ACHN (cell line): ENCODE measurements around the gene PCGF2.

Experiments
- DNase-seq: peaks from one replicate; pipeline ENCODE4 v3.0.0-alpha.2; 2015
- in situ Hi-C: cut with HindIII; loops from 2 replicates; pipeline ENCODE4 v1.10.0; 2017; ENCODE audit warnings: low sequenced_read_pairs, low pct_ligation_motif_present, low pct_unique_long_range_greater_than_20kb

The PCGF2 gene

DNA sequence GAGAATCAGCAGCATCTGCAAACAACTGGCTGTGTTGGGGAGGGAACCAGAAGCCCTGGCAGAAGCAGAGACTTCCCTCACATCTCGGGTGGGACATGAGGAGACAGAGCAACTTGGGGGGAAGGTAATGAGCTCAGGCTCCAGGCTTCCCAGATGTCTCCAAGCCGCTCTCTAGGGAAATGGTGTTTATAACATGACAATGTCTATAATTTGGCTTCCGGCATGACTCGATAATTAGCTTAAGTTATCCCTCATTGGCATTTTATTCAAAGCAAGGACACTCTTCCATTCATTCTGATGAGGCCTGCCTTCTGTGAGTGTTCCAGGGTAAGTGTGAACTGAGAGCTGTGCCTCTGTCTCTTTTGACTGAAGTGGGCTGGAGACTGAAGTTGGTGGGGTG, 57.8 kb downstream of the PCGF2 start:
- DNase-seq: no peak
- in situ Hi-C loops: no loop called here

DNA sequence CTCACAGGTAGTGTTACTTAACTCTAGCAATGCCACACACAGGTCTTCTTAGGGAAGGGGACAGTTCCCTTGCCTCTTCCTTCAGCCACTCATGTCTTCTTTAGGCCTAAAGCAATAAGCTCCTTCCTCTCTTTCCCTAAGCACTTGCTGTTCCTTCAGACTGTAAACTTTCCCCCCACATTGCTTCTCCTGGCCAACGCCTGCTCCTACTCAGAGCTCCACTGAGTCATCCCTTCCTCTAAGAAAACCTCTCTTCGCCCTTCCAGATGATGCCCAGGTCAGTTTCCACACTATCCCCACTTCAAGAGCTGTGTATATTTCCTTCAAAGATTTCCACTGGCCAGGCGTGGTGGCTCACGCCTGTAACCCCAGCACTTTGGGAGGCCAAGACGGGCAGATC, 60.9 kb downstream of the PCGF2 start:
- in situ Hi-C loops: no loop called here
- DNase-seq: no peak

DNA sequence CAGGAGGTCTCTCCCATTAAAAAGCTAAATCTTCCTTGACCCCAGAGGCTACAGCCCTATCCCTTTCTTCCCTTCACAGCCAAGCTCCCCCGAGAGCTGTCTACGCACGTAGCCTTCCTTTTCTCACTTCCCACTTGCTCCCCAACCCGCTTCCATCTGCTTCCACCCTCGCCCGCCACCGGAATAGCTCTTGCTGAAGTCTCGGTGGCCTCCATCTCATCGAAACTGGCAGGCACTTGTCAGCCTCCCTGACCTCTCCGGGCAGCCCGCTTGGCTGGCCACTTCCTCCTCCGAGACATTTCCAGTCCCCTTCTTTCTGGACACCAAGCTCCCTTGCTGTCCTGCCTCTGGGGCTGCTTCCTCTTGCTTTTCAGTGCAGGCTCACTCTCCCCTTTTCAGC, 62.6 kb downstream of the PCGF2 start:
- no peak for DNase-seq
- in situ Hi-C loops: no loop called here
